ENCODE results near the gene MEP1A.

The MEP1A gene

DNA sequence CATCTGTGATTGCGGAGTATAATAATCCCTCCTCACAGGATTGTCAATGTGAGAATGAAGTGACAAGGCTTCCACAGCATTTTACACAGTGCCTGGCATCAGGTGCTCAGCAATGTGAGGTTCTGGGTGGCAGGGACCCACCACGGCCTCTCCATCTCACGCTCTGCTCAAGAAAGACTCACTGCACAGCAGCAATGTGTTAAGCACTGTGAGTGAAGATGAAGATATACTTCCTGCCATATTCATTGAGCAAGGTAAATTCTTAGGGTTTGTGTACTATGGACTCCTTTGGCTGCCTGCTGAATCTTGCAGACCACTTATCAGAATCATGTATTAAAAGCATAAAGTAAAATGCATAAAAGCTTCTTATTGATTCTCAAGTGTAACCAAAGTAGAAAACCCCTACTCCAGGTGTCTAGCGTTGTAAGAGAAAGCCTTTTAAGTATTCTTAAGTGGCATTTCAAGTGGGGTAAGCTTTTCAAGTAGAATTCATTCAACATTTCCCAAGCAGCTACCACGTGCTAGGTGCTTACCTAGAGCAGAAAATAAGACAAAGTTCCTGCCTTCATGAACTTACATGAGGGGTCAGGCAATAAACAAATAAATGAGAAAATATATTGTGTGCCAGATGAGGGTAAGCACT lies 17.0 kb upstream of the MEP1A start:
- in situ Hi-C loops (cut with HindIII; ENCODE audit: low sequenced_read_pairs): no loop called here

DNA sequence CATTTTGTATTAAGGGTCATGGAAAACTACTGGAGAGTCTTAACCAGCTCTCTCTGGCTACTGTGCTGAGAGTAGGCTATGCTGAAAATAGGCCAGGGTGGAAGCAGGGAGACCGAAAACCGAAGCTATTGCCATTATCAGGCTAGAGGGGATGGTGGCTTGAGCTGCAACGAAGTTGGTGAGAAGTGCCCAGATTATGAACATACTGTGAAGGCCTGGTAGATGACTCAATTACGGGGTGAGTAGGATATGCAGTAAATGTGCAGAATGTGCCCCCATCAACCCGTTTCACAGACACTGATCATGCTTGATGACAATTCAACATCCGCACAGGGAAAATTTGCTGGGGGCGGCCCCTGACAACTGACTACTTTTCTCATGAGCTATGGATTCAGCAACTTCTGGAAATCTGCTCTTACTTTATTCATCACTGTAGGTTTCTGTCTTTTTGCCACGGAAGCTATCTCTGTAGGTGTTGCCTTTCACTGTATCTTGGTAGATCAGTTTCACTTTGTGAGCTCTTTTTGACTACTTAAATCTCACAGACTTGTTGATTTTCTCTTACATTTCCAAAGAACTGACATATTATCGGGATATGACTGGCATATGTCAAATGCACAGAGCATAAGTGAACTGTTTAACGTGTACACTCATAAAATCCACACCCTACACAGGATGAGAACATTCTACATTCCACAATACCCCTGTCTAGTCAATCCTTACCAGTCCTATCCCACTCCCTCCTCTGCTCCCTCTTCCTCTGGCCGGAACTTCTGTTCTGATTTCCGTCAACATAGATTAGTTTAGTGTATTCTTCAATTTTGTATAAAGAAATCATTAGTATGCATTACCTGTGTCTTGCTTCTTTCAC lies 15.5 kb upstream of the MEP1A start:
- in situ Hi-C loops (cut with HindIII; ENCODE audit: low sequenced_read_pairs): no loop called here

DNA sequence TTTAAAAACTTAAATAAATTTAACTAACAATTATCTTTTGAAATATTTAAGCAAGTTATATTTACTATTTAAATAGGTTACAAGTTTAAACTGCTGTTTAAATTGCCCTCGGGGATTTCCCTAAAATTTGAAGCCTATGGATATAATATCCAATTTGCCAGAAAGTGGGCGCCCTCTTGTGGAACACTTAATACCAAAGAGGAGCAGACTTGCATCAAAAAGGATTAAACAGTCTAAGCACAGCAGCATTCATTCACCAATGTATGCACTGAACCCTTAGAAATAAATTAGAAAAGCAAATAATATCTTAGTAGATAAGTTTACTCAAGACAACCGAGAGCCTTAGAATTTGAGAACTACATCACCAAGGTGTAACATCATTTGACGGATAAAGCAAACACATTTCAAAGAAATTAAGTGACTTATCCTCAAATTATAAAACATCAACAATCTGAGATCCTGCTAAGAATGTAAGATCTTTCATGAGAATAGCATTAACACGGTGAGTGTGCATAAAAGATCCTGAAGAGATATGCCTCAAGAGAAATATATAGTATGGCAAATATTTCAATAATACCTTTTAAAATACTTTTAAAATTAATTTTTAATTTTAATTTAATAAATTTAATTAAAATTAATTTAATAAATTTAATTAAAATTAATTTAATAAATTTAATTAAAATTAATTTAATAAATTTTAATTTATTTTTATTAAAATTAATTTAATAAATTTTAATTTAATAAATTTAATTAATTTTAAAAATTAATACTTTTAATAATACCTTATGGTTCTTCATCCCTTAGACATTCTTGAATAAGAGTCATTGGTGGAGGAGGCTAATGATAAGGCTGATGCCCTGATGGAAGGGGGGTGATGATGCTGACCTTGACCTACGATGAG lies 11.5 kb upstream of the MEP1A start:
- in situ Hi-C loops (cut with HindIII; ENCODE audit: low sequenced_read_pairs): no loop called here

DNA sequence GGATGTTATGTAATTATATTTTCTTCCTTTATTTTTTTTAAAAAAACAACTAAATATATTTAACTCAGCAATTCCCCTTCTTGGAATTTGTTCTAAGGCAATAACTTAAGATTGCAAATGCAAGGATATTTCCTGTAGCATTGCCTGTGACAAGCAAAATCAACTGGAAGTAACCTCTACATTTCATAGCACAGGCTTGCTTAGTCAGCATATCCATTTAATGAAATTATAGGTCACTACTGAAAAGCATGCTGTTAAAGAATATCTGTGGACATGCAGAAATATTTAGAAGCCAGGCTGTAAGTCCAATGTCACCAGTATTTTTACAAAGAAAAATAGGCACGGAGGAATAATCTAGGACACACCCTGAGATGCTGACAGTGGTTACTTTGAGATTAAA lies 8.7 kb upstream of the MEP1A start:
- in situ Hi-C loops (cut with HindIII; ENCODE audit: low sequenced_read_pairs): no loop called here

DNA sequence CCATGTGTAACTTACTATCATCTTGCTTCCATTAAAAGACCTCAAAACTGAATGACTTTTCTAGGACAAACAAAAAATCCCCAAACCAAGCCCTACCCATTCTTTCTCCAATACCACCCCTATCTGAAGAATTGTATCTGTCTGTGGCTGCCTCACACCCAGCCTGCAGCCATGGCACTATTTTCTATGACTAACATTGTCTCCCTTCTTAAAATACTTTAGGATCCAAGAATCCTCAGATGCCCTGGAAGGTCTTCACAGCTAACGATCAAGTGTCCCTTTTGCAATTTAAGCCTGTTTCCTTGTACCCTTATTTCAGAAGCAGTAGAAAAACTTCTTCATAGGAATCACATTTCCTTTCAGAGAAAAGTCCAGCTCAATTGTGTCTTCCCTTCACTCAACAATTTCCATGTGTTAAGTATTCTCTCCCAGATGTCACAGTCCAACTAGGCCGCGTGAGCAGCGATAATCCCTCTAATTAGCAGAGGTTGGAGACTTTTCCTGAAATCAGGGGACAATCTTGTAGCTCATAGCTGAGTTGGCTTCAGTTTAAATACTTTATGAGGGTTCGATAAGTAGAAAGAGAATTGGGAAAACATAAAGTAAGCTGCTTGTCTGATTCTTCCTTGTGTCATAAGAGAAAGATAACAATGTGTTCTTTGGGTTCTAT lies 5.2 kb upstream of the MEP1A start:
- in situ Hi-C loops (cut with HindIII; ENCODE audit: low sequenced_read_pairs): loop anchor here (5.0 kb wide), 1 partner anchor 34 kb away; no protein-coding TSS in a partner anchor

DNA sequence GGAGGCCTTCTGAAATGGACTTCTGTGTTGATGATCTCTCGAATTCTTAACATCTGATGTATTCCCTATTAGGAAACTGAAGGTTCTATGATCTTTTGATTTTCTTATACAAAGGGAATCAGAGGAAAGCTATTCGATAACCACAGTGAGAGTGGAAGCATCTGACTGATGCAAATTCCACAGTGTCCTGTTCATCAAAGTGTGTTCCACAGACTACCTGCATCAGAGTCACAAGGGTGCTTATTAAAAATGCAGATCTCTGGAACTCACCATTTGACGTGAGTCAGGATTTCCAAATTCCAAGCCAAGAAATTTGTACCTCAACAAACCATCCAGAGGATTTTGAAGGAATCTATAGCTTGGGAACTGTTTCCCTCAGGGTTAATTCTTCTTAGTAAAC lies 4.4 kb upstream of the MEP1A start:
- in situ Hi-C loops (cut with HindIII; ENCODE audit: low sequenced_read_pairs): loop anchor here (5.0 kb wide), 1 partner anchor 34 kb away; no protein-coding TSS in a partner anchor

DNA sequence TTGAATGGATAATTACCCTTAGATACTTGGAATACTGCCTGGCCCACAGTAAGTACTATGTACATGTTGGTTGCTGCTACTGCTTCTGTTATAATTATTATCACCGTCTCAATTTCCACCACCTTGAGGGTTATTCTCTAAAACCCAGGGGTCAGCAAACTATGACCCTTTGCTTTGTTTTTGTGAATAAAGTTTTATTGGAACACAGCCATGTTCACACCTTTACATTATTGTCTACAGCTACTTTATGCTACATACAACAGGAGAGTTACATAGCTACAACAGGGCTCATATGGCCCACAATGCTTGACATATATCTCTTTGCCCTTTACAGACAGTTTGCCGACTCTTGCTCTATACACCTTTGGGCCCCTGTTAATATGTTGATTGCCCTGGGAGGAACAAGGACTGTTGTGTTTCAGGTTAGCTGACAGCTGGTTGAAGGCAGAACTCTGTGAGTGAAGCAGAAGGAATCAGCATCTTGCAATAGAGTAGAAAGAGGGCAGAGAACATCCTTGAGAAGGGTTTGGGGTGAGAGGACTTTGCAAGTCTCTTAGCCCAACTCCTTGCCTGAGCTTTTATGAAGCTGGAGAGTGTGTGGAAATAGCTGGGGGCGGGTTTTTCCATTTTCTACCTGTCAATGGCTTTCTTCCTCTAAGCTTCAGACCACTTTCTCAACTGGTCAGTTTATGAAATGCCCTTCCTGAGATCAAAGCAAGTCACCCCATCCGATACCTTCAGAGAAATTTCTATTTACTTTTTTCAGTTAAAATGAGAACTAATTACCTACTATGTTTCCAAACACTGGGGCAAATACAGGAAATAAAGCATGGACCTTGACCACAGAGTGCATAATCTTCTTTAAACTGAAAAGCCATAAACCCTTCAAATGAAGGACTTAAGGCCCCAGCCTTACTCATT lies 3.5 kb upstream of the MEP1A start:
- in situ Hi-C loops (cut with HindIII; ENCODE audit: low sequenced_read_pairs): loop anchor here (5.0 kb wide), 1 partner anchor 33 kb away; no protein-coding TSS in a partner anchor

DNA sequence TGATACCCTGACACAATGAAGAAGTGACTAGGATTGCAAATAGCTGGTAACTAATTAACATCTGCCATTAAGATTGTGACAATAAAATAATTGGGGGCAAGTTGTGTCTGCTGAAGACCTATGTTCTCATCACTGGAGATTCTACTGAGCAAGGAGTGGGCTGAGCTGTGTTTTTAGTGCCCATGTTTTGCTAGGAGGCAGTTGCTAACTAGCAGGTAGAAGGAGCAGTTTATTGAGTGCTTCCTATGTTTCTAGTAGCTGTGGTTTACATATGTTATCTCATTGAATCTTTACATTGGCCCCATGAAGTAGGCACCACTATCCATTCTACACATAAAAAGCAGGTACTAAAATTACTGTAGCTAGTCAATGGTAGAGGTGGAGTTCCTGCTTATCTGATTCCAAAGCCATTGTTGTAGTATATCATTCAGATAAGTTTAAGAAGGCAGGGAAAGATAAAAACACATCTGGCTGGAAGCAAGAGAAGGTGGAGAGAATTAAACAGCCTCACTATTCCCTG lies 2.8 kb upstream of the MEP1A start:
- in situ Hi-C loops (cut with HindIII; ENCODE audit: low sequenced_read_pairs): no loop called here

DNA sequence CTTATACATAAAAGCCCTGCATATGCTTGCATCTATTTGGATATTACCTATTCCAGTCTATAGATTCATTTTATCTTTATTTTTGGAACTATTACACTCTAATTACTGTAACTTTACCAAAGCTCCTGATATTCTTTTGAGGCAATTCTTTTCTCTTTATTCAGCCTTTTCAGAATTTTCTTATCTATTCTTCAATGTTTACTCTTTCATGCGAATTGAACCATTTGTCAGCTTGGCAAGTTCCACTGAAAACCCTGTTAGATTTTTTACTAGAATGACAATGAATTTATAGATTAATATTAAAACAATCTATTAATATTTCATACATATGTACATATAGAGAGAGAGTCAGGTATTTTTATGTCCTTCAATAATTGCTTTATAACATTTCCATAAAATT lies 554 bp upstream of the MEP1A start:
- in situ Hi-C loops (cut with HindIII; ENCODE audit: low sequenced_read_pairs): no loop called here

DNA sequence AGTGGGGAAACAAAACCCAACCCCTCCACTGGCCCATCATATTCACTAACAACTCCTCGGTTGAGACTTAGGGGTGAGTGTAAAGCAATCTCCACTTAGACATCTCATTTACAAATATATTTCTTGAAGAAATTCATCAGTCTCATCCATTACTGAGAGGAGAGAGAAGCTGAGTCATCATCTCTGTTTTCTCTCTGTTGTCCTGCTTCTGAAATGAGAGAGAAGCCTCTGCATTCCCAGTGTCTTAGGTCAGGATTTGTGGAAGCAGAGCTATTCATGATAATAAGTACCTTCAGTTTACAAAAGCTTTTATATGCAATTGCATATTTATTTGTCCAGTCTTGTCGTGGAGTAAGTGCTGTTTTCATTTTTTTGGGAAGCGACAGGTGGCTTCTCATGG lies 879 bp downstream of the MEP1A start:
- in situ Hi-C loops (cut with HindIII; ENCODE audit: low sequenced_read_pairs): no loop called here

DNA sequence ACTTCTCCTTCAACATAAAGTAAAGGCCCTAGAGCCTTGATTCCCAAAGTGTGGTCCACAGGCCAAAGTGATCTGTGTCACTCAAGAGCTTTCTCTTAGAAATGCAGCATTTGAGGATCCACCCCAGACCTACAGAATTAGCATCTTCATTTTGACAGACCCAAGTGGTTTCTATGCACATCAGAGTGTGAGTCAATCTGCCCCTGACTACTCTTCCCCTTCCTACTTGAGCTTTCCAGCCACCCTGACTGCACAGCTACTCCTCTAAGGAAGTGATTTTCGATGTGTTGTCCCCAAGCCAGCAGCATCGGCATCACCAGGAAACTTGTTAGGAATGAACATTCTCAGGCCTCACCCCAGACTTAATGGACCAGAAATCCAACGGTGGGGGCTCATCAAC lies 2.6 kb downstream of the MEP1A start:
- in situ Hi-C loops (cut with HindIII; ENCODE audit: low sequenced_read_pairs): no loop called here

DNA sequence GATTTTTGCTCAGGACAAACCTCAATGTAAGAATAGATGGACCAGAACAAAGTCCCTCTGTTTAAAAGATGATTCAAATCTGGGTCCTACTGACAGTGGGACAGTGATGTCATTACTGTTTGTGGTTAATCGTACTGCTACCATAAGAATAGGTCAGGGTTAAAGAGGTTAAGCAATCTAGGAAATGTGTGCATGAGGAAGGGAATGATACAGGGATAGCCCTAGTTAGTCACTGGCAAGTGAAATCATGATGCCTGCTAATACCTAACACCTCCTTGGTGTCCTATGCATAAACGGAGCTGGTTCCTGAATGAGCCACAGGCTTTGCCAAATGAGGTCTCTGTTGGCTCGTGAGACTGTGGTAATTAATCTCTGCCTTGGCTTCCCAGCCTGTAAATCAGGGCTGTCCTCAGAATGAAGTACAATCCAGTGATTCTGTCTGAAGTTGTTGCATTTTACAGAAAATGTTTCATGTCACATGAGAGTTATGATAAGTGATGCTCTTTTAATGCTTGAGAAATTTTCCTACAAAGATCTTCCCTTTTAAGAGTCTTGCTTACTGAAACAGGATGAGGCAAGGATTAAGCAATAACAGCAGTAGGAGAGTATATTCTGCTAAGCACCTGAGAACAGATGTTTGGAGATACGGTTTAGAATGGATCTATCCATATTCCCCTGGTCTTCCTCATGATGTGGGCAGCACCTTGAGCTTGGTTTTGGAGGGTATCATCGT lies 3.8 kb downstream of the MEP1A start:
- in situ Hi-C loops (cut with HindIII; ENCODE audit: low sequenced_read_pairs): no loop called here

DNA sequence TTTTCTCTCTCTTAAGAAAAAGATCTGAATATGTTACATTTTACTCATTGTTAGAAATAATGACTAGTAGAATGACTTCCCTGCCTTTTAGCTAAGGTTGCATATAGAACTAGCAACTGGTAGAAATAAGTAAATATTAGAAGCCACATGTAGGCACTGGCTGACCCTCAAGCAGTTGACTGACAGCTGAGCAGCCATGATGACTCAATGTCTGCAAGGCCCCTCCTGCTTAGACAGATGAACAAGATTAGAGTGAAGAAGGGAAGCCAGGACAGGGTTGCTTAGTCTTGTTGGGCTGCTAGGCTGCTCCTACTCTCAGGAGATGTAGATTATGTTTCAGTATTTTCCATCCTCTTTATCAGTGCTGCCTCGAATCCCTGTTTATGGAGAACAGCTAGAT lies 6.5 kb downstream of the MEP1A start:
- in situ Hi-C loops (cut with HindIII; ENCODE audit: low sequenced_read_pairs): no loop called here

DNA sequence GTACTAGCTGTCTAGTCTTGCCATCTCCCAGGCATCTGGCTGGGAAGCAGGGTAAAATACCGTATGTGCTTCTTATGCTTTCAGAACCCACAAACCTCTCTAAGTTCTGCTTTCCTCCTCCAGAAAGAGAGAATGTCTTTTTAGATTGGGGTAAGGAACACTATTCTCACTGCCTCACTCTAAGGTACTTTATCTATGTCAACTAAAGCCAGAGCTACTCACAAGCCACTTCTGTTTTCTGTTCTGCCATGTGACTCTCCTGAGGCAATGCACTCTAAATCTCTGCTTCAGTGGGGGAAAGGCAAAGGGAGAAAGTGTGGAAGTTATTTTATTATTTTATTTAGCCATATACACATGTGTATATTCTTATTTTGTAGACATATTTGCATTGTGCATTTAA lies 15.6 kb downstream of the MEP1A start:
- in situ Hi-C loops (cut with HindIII; ENCODE audit: low sequenced_read_pairs): no loop called here

DNA sequence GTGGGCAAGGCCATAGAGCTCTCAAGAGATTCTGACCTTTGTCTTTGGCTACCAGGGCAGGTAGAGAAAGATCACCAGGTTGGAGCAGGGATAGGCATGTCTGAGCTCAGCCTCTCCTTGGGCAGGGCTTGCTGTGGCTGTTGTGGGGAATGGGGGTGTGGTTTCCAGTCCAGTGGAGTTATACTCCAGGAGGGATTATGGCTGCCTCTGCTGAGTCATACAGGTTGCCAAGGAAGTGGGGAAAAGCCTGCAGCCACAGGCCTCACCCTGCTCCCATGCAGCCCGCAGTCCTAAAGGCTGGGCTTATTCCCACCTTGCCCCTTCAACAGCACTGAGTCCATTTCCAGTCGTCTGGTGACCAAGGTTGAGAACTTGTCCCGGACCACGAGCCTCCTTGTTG lies 21.9 kb downstream of the MEP1A start:
- in situ Hi-C loops (cut with HindIII; ENCODE audit: low sequenced_read_pairs): no loop called here

DNA sequence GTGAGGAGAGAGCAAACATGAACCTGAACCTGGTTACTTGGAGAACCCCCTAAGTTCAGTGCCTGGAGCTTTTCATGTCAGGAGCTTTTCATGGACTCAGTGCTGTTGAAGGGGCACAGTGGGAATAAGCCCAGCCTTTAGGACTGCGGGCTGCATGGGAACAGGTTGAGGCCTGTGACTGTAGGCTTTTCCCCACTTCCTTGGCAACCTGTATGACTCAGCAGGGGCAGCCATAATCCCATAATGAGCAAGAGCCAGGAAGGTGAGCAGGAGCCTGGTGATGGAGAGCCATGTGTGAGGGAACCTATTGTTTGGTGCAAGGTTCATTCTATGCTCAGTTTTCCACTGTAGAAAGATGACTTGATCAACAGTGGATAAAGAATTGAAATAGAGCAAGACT lies 23.4 kb downstream of the MEP1A start:
- in situ Hi-C loops (cut with HindIII; ENCODE audit: low sequenced_read_pairs): no loop called here

DNA sequence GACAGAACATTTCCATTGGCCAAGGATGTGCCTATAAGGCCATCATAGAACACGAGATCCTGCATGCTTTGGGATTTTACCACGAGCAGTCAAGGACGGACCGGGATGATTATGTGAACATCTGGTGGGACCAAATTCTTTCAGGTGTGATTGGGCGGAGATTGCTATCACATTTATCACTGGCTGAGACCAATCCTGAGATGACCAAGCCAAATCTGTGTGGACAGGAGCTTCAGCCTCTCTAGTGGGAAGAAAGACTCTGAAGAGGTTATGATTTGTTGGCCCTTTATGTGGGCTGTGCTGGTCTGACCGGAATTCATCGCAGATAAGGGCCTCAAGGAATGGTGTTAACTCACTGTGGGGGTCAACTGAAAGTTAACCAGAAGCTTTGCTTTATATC lies 26.4 kb downstream of the MEP1A start:
- in situ Hi-C loops (cut with HindIII; ENCODE audit: low sequenced_read_pairs): no loop called here

DNA sequence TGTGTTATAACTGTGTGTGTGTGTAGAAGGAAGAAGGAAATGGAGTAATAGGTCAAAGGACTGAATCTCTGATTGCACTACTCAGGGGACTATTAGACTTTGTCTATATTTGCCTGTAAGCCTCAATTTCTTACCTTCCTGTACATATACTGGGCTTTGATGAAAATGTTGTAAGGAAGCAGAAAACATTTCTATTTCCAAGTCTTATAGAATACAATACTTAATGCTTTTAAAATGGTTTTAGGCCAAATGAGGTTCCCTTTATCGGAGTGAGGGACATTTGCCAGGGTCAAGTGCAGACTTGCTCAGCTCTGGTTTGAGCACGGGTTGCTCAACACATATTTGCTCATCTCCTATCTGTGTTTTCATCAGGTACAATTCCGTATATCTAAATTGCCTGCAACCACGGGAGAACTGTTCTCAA lies 28.3 kb downstream of the MEP1A start:
- in situ Hi-C loops (cut with HindIII; ENCODE audit: low sequenced_read_pairs): loop anchor here (5.0 kb wide), 1 partner anchor 34 kb away; no protein-coding TSS in a partner anchor

DNA sequence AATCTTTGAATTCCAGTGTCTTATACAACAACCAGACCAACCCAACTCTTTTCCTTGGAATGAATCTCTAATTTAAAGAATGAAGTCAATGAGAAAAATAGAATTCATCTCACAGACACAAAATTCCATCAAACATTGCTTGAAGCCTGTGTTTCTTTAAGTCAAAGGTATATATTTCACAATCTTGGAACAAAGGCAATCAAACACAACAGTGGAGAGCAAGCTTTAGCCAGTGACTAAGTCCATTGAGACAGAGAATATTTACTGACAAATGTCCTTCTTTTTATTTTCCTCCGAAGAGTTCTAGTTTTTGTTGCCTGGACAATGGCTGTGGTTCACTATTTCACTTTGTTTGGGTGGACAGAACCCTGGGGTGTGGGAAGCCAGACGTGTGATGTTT lies 35.8 kb downstream of the MEP1A start:
- in situ Hi-C loops (cut with HindIII; ENCODE audit: low sequenced_read_pairs): no loop called here

All from endothelial cell of hepatic sinusoid (primary cell).